T-helper 1 cell treated with Interleukin-12 subunit alpha and Interleukin-12 subunit beta and Interleukin-4 antibody, amounts not matched to agents 30 μg/mL and 1 μg/mL, for 36 hours (primary cell): ENCODE measurements around the gene SEMA7A.
A peak's percentile ranks its signal among the peaks of the same experiment; 100 is the strongest.
"Not testable (repeated sequence)": the region's sequence is repeated elsewhere in the genome, so short reads cannot be mapped to it uniquely, and the experiment has no call there.

Experiments
- H3K27ac Mint-ChIP-seq: one replicate; pipeline ENCODE4 v1.8.0; 2021; ENCODE audit warnings: mild to moderate bottlenecking, mixed read lengths
- H3K27me3 Mint-ChIP-seq: one replicate; pipeline ENCODE4 v1.8.0; 2021; ENCODE audit warnings: low read depth, mixed read lengths
- H3K36me3 Mint-ChIP-seq: one replicate; pipeline ENCODE4 v1.8.0; 2021; ENCODE audit warnings: low read depth, mixed read lengths
- H3K4me1 Mint-ChIP-seq: one replicate; pipeline ENCODE4 v1.8.0; 2021; ENCODE audit warnings: low read depth, mixed read lengths
- H3K4me3 Mint-ChIP-seq: one replicate; pipeline ENCODE4 v1.8.0; 2021; ENCODE audit warnings: mild to moderate bottlenecking, moderate library complexity, mixed read lengths
- H3K9me3 Mint-ChIP-seq: one replicate; pipeline ENCODE4 v1.8.0; 2021; ENCODE audit warnings: mixed read lengths

SEMA7A gene

DNA sequence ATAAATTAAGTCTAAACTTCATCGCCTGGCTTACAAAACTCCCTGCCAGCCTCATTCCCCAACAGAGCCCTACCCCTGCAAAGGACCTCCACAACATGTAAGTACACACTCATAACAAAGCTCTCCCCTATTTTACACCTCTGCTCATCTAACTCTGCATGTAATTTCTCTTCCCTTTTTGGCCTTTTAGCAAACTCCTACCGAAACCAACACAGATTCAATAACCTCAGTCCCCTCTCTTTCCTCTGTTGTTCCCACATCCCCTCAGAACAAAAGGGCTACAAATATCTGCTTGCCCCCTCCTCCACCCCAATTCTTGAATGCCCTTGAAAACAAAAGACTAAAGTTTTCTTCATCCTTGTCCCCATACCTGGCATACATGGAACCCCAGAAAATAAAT, 26.5 kb upstream of the SEMA7A start:
- H3K4me1 Mint-ChIP-seq: peaks cover 41% of the 10 kb centered on the region
- peaks cover 11% of the 10 kb centered on the region for H3K9me3 Mint-ChIP-seq
- H3K36me3 Mint-ChIP-seq: peaks cover 25% of the 10 kb centered on the region
- no peaks in the 10 kb centered on the region for H3K27me3 Mint-ChIP-seq
- peak overlapping the region; percentile 95 for H3K4me3 Mint-ChIP-seq
- H3K27ac Mint-ChIP-seq: peak overlapping the region; percentile 88

- not testable (repeated sequence) for H3K27ac Mint-ChIP-seq, H3K4me3 Mint-ChIP-seq, H3K27me3 Mint-ChIP-seq
- Mint-ChIP-seq H3K36me3 (peaks cover 28% of the 10 kb centered on the region), H3K4me1 (peaks cover 38% of the 10 kb centered on the region), H3K9me3 (peaks cover 11% of the 10 kb centered on the region)
These were observed 26.0 kb upstream of the SEMA7A start for GRCh38 chr15:74459798-74460197.

DNA sequence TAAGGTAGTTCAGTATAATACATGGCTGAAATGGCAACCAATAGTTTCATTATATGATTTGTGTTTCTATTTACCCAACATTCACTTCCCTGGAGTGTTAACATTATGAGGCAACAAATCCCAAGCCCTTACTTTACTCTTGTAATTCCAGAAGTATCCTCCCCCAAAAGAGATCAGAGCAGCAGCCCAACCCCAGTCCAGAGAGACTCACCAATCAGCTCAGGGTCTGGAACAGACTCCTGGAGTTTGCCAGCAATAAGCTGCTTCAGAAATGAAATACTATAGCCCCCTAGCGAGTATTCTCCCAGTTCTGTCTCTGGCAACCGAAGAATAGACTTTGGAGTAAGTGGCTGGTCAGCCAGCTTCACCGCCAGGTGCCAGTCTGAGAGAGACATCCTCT, 24.7 kb upstream of the SEMA7A start:
- Mint-ChIP-seq H3K27me3 (no peaks in the 10 kb centered on the region), H3K4me1 (peaks cover 38% of the 10 kb centered on the region), H3K36me3 (peaks cover 29% of the 10 kb centered on the region), H3K9me3 (peaks cover 3% of the 10 kb centered on the region), H3K4me3 (no peak overlapping the region), H3K27ac (no peak overlapping the region)

- H3K27me3 Mint-ChIP-seq, H3K9me3 Mint-ChIP-seq, H3K4me3 Mint-ChIP-seq, H3K27ac Mint-ChIP-seq: not testable (repeated sequence)
- Mint-ChIP-seq H3K36me3 (peaks cover 29% of the 10 kb centered on the region), H3K4me1 (peaks cover 32% of the 10 kb centered on the region)
These were observed 23.3 kb upstream of the SEMA7A start for GRCh38 chr15:74457036-74457435.

DNA sequence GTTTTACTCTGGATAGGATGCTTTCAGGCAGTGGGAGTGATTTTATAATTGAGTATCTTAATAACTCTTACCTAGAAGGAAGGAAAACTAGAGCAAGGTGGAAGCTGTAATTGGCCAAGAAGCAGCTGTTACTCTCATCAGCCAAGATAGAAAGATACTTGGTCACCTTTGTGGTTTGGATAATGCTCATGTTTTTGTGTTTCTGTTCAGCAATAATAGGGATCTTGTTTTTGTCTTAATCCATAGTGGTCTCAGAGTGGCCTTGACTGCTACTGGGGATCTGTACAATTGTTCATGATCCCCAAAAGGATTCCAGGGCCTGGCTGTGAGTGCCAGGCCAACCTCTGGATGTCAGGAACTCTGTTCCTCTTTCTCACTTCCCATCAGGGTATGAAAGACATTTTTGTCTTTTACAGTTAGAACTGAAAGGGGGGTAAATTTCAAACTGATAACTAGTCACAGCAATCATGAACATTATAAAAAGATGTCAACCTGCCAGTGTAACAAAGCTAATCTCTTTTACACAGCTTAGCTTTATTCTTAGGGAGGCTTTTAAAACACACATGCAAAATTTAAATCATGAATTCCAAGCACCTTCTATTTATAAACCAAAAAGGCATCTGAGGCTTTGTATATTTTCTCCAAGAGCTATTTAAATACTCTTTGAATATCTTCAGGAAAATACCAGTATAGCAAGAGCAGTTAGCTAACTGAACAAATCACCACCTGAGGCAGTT, 21.2 kb upstream of the SEMA7A start:
- H3K4me3 Mint-ChIP-seq: no peak overlapping the region
- H3K27ac Mint-ChIP-seq: peak overlapping the region; percentile 26
- no peaks in the 10 kb centered on the region for H3K9me3 Mint-ChIP-seq
- no peaks in the 10 kb centered on the region for H3K27me3 Mint-ChIP-seq
- H3K4me1 Mint-ChIP-seq: peaks cover 19% of the 10 kb centered on the region
- peaks cover 39% of the 10 kb centered on the region for H3K36me3 Mint-ChIP-seq

GRCh38 chr15:74453925-74454763, 20.4 kb upstream of the SEMA7A start:
- Mint-ChIP-seq H3K9me3 (no peaks in the 10 kb centered on the region), H3K36me3 (peaks cover 39% of the 10 kb centered on the region), H3K27ac (peak overlapping the region; percentile 26), H3K4me3 (no peak overlapping the region), H3K27me3 (no peaks in the 10 kb centered on the region), H3K4me1 (peaks cover 19% of the 10 kb centered on the region)

DNA sequence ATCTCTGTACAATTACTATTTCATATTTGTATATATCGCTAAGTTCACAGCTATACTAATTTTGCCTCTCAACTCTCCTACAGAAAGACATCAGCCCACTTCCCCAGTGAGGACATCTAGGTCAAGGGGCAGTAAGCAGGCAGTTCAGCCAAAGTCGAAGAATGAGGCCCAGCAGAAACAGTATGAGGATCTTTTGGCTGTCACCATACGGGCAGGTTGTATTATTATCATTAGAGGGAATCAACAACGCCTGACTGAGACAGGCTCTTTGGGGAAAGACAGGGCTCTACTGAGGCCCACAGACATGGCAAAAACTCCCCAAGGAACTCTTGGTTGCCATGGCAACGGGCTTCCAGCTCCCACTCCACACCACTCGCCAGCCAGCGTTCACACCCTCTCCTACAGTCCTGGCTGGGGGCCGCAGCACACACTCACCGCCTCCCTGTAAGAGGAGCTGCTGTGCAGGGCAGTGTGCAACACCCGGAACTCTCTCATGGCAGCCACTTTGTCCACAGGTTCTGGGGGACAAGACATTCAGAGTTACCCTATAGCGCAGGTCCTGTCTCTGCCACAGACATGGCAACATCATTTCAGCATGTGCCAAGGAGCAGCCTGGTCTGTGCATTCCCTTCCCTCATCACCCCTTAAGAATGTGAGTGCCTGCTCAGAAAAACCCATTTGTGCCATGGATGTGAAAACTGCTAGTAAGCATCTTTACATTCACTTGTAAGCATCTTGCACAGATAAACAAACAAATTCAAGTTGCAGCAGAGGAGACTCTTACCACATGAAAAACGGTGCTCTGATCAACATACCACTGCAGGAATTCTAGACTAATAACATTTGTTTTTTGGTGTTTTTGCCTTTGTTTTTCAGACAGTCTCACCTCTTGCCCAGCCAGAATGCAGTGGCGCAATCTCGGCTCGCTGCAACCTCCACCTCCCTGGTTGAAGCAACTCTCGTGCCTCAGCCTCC, 18.4 kb upstream of the SEMA7A start:
- H3K9me3 Mint-ChIP-seq: no peaks in the 10 kb centered on the region
- H3K27me3 Mint-ChIP-seq: no peaks in the 10 kb centered on the region
- peaks cover 14% of the 10 kb centered on the region for H3K4me1 Mint-ChIP-seq
- no peak overlapping the region for H3K4me3 Mint-ChIP-seq
- H3K36me3 Mint-ChIP-seq: peaks cover 43% of the 10 kb centered on the region
- no peak overlapping the region for H3K27ac Mint-ChIP-seq

- no peaks in the 10 kb centered on the region for H3K27me3 Mint-ChIP-seq
- no peak overlapping the region for H3K4me3 Mint-ChIP-seq
- no peaks in the 10 kb centered on the region for H3K9me3 Mint-ChIP-seq
- H3K27ac Mint-ChIP-seq: no peak overlapping the region
- peaks cover 44% of the 10 kb centered on the region for H3K36me3 Mint-ChIP-seq
- H3K4me1 Mint-ChIP-seq: peaks cover 14% of the 10 kb centered on the region
These were observed 17.6 kb upstream of the SEMA7A start for GRCh38 chr15:74451322-74451721.

DNA sequence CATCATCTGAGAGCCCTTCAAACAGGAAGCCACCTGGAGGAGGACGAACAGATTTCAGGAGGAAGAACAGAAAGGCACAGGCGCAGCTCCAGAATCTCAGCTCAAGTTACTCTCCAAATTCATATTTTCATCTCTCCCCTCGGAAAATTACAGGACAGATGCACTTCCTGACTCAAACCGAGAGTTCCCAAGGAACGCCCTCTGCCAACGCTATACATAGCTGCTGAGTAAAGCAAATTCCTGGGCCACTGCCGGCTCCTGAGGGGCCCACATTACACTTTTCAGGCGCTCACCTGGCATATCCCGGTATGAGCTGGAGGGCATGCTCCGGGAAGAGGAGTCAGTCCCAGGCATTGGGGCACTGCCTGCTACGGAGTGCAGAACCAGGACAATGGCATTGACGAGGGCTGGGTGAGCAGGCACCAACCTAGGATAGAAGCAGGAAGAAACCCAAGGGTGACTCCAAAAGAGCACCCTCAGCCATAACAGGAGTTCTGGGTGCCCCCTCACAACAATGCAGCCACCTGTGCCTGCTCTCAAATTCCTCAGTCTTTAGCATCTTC, 16.0 kb upstream of the SEMA7A start:
- no peak overlapping the region for H3K4me3 Mint-ChIP-seq
- H3K27ac Mint-ChIP-seq: no peak overlapping the region
- no peaks in the 10 kb centered on the region for H3K9me3 Mint-ChIP-seq
- H3K27me3 Mint-ChIP-seq: no peaks in the 10 kb centered on the region
- peaks cover 40% of the 10 kb centered on the region for H3K36me3 Mint-ChIP-seq
- peaks cover 14% of the 10 kb centered on the region for H3K4me1 Mint-ChIP-seq

GRCh38 chr15:74449095-74449494, 15.3 kb upstream of the SEMA7A start:
- H3K9me3 Mint-ChIP-seq: no peaks in the 10 kb centered on the region
- no peak overlapping the region for H3K27ac Mint-ChIP-seq
- H3K36me3 Mint-ChIP-seq: peaks cover 36% of the 10 kb centered on the region
- H3K4me1 Mint-ChIP-seq: peaks cover 9% of the 10 kb centered on the region
- H3K4me3 Mint-ChIP-seq: no peak overlapping the region
- no peaks in the 10 kb centered on the region for H3K27me3 Mint-ChIP-seq

DNA sequence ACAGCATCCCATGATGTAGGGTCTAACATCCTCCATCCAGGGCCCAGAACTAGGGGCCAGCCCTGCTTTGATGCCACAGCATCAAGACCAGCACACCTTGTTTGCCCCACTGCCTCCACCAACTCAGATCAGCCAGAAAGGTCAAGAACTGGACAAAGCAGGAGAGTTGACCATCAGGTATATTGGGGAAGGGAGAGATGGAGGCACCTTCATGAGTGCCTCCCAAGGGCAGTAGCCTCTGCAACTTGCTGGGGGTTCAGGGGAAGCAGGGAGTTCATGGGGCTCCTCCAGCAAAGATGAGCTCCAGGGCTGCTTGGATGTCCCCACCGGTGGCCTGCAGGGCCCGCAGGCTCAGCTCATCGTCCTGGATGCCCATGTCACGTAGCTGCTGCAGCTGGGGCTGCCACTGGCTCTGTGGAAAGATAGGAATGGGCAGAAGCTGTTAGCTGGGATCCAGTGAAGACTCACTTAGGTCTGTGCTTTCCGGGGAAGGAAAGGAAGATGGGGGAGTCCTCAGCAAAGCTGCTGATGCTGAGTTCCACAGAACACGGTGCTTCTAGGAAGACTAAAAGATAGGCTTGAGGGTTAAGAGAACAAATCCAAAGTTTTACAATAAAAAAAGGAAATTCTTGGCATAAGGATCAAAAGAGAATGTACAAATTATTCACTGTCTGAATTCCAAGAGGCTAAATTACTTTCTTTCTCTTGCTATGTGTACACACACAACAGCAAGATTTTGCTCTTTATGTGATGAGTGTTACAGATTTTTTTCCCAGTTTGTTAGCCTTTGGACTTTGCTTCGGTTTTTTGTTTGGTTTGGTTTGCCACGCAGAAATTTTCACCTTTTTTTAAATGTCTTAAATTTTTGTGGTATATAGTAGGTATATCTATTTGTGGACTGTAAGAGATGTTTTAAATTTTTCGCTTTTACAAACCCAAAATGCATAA, 12.3 kb upstream of the SEMA7A start:
- Mint-ChIP-seq H3K36me3 (peaks cover 28% of the 10 kb centered on the region), H3K9me3 (no peaks in the 10 kb centered on the region), H3K4me1 (peaks cover 2% of the 10 kb centered on the region), H3K27me3 (no peaks in the 10 kb centered on the region), H3K27ac (no peak overlapping the region), H3K4me3 (no peak overlapping the region)

DNA sequence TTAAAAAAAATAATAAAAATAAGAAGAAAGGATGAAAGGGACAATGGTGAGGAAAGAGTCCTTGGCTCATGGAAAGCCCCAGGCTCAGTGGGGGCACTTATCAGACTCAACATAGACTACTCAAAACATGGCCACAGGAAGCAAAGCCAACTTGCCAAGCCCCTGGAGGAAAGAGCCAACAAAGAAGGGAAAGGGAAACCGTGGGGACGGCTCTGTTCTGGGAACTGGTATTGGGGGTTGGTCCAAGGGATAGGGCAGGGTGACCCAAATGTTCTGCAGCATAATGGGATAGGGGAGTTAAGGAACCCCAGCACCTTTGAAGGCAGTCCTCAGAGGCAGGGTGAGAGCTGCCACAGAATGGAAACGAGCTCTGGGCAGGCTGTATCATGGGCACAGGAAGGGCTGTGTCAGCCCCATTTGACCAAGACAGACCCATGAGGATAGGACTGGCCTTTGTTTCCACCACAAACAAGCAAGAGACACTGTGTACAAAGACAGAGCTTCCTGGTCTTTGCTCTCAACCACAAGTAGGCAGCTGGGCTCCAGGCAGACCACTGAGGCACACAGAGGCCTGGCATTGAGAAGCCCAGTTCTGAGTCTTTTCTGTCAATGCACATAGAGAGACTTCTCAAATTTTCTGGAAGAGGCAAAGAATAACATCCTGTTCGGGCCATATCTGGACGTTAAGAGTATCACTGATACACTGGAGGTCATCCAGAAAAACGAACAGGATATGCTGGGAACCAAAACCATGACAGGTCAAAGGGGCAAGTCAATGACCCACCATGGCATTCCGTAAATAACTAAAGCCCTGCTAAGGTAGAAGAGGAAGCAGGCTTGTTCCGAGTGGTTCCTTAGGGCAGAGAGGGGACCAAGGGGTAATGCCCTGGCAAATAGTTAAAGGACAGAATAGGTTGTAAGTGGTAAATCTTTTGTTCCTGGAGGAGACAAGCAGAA, 10.6 kb upstream of the SEMA7A start:
- H3K36me3 Mint-ChIP-seq: peaks cover 22% of the 10 kb centered on the region
- H3K27ac Mint-ChIP-seq: no peak overlapping the region
- no peak overlapping the region for H3K4me3 Mint-ChIP-seq
- no peaks in the 10 kb centered on the region for H3K9me3 Mint-ChIP-seq
- H3K4me1 Mint-ChIP-seq: peaks cover 2% of the 10 kb centered on the region
- no peaks in the 10 kb centered on the region for H3K27me3 Mint-ChIP-seq
